ENCODE data around the gene NEUROG2. TPM values are rescaled to one million over a fixed set of nuclear protein-coding genes. Genes with fewer than 3 reads are reported as not detected.

The NEUROG2 gene
- total and polyA plus RNA-seq, 9 of the 15 experiments (the other 6 are each of a cell fraction or from before 2014, with no cell fraction given) = 0.07 TPM; not detected in 7

- no peak for TF ChIP-seq RFX5 (IDR thresholded peaks at IDR 0.05; ENCODE audit: low read depth, low read length)
- peak; percentile 79 to 83 for TF ChIP-seq RAD21 (CRISPR knock-in tag; conservative IDR thresholded peaks at IDR 0.05 in 1 of 2, IDR thresholded peaks at IDR 0.05 in 1 of 2)
- no peak for TF ChIP-seq ESRRB (CRISPR knock-in tag; IDR thresholded peaks at IDR 0.05; ENCODE audit: borderline replicate concordance)
- no peak for TF ChIP-seq ASH1L (IDR thresholded peaks at IDR 0.05; ENCODE audit: borderline replicate concordance, low read depth, partially characterized antibody)
- no peak for TF ChIP-seq SREBF2 (CRISPR knock-in tag; IDR thresholded peaks at IDR 0.05)
- TF ChIP-seq RNF2 (IDR thresholded peaks at IDR 0.05) = no peak
- TF ChIP-seq ZNF324 (CRISPR knock-in tag; IDR thresholded peaks at IDR 0.05) = no peak
- TF ChIP-seq KAT7 (CRISPR knock-in tag; IDR thresholded peaks at IDR 0.05; ENCODE audit: borderline replicate concordance) = no peak
- TF ChIP-seq GTF2B (IDR thresholded peaks at IDR 0.05; ENCODE audit: extremely low read depth, insufficient read length) = no peak
- no peak for TF ChIP-seq ZNF512 (tag; IDR thresholded peaks at IDR 0.05)
- TF ChIP-seq CCNT2 (IDR thresholded peaks at IDR 0.05; ENCODE audit: borderline replicate concordance, extremely low read depth, insufficient read length, low read depth, low read length) = peak; percentile 55
- no peak for TF ChIP-seq RNF219 (CRISPR knock-in tag; IDR thresholded peaks at IDR 0.05)
- TF ChIP-seq KAT2B (IDR thresholded peaks at IDR 0.05; ENCODE audit: low read depth, low read length) = no peak
- TF ChIP-seq CHAMP1 (IDR thresholded peaks at IDR 0.05) = 0 out of 2 replicates have a peak, but pooled peaks have one; percentile 28
- TF ChIP-seq KLF10 (CRISPR knock-in tag; IDR thresholded peaks at IDR 0.05) = no peak
- TF ChIP-seq FOXP4 (CRISPR knock-in tag; IDR thresholded peaks at IDR 0.05; ENCODE audit: borderline replicate concordance) = no peak
- TF ChIP-seq KDM4B (IDR thresholded peaks at IDR 0.05; ENCODE audit: borderline replicate concordance in 2 of 2, low read depth in 1 of 2) = 0 out of 4 replicates have a peak, but pooled peaks of 1 of the 2 experiments have one; percentile 29
These were observed 8.0 kb upstream of the NEUROG2 start (continued) for GRCh38 chr4:112523764-112524505.

Data from K562 (cell line).